Omental fat pad (tissue), 4 donors: ENCODE measurements around the gene EIPR1. TPM values are rescaled to one million over a fixed set of nuclear protein-coding genes. Genes with fewer than 3 reads are reported as not detected.

ENCODE experiments used
- ATAC-seq: fragments of 150-250 bp; one replicate; pipeline ENCODE4 v1.9.1; 2016; ENCODE audit warnings: mild to moderate bottlenecking, moderate library complexity; ENCODE audit not compliant: low FRiP score
- DNase-seq: peaks from one replicate; pipeline ENCODE4 v3.0.0-alpha.2; 2019; ENCODE audit warnings: low spot score
- CTCF ChIP-seq, 3 donors: fragments of 450-650 bp; IDR thresholded peaks; one replicate each; pipeline ENCODE4 v1.5.1; 2016 to 2017; ENCODE audit warnings: antibody characterized with exemption in 3 of 3, mild to moderate bottlenecking in 3 of 3, moderate library complexity in 2 of 3
- total RNA-seq, 4 donors: library from RNA; depleted of rRNA; stranded (reverse); fragments of >200 nt; gene quantifications; one replicate each; pipeline ENCODE4 v1.1.0, GENCODE V29; 2016

The EIPR1 gene
- total RNA-seq, 4 donors from 2014 or later = 18.5 to 29.8 (median 21.5) TPM

GRCh38 chr2:3208591-3208990 lies 169.0 kb downstream of the EIPR1 start:
- no peak for ATAC-seq
- DNase-seq = no peak
- TF ChIP-seq CTCF (IDR thresholded peaks at IDR 0.05) = no peak

- DNase-seq = no peak
- no peak for ATAC-seq
- no peak for TF ChIP-seq CTCF (IDR thresholded peaks at IDR 0.05)
Observed at GRCh38 chr2:3208179-3208578, 169.4 kb downstream of the EIPR1 start.

- ATAC-seq (no peak), DNase-seq (no peak)
- TF ChIP-seq CTCF (IDR thresholded peaks at IDR 0.05) = no peak
Observed at GRCh38 chr2:3207091-3207491, 170.5 kb downstream of the EIPR1 start.

GRCh38 chr2:3205845-3206244 lies 171.8 kb downstream of the EIPR1 start:
- ATAC-seq (no peak), DNase-seq (no peak)
- no peak for TF ChIP-seq CTCF (IDR thresholded peaks at IDR 0.05)

- no peak for DNase-seq
- no peak for ATAC-seq
- TF ChIP-seq CTCF (IDR thresholded peaks at IDR 0.05) = no peak
Observed at GRCh38 chr2:3204031-3204821, 173.4 kb downstream of the EIPR1 start.

- ATAC-seq (no peak), DNase-seq (no peak)
- TF ChIP-seq CTCF (IDR thresholded peaks at IDR 0.05) = no peak
Observed at GRCh38 chr2:3203497-3204019, 174.1 kb downstream of the EIPR1 start.

- no peak for ATAC-seq
- no peak for DNase-seq
- TF ChIP-seq CTCF (IDR thresholded peaks at IDR 0.05) = no peak
Observed at GRCh38 chr2:3202926-3203325, 174.7 kb downstream of the EIPR1 start.
